Kidney (tissue), 14 donors: ENCODE results near the gene PLCH1. TPM values are rescaled to one million over a fixed set of nuclear protein-coding genes. Genes with fewer than 3 reads are reported as not detected.

Experiments
- DNase-seq, 5 donors: peaks; one replicate each; pipeline ENCODE4 v3.0.0-alpha.2; 2013 to 2020
- FAIRE-seq: peaks from 2 replicates; lab custom pipeline; 2012; peaks lifted over from hg19 to GRCh38; lab: Jason Lieb, UNC
- H3K27ac ChIP-seq, 2 donors: one replicate each; pipeline ENCODE4 v1.7.0; 2013; ENCODE audit warnings: low read depth in 2 of 2, low read length in 2 of 2, inconsistent platforms in 1 of 2
- H3K27me3 ChIP-seq: one replicate; pipeline ENCODE4 v1.7.1; 2013; ENCODE audit warnings: low read length, inconsistent platforms; ENCODE audit not compliant: control insufficient read depth, insufficient read depth
- H3K36me3 ChIP-seq, 3 donors: one replicate each; pipeline versions ENCODE4 v1.7.0 to v1.7.1; 2013; ENCODE audit warnings: low read length in 3 of 3, control low read depth in 1 of 3, inconsistent platforms in 1 of 3; ENCODE audit not compliant: insufficient read depth in 3 of 3, control insufficient read depth in 2 of 3
- H3K4me1 ChIP-seq, 3 donors: one replicate each; pipeline versions ENCODE4 v1.7.0 to v1.7.1; 2013; ENCODE audit warnings: low read length in 3 of 3, inconsistent platforms in 1 of 3, low read depth in 1 of 3; ENCODE audit not compliant: control insufficient read depth in 2 of 3, insufficient read depth in 2 of 3
- H3K4me3 ChIP-seq, 3 donors: one replicate each; pipeline versions ENCODE4 v1.7.0 to v1.8.1; 2013; ENCODE audit warnings: low read length in 3 of 3, control low read depth in 1 of 3, inconsistent platforms in 1 of 3
- H3K9ac ChIP-seq, 3 donors: one replicate each; pipeline versions ENCODE4 v1.7.0 to v1.7.1; 2013; ENCODE audit warnings: low read length in 3 of 3, control low read depth in 1 of 3, inconsistent platforms in 1 of 3
- H3K9me3 ChIP-seq, 3 donors: one replicate each; pipeline versions ENCODE4 v1.7.0 to v1.7.1; 2013; ENCODE audit warnings: low read length in 3 of 3, control low read depth in 1 of 3, inconsistent platforms in 1 of 3; ENCODE audit not compliant: control insufficient read depth in 2 of 3, insufficient read depth in 1 of 3
- intact Hi-C: fragments of 100-400 bp; cut with DNase I; formaldehyde crosslinking; loops from one replicate; pipeline ENCODE4 v1.11.1; 2022
- polyA plus RNA-seq: library from polyadenylated mRNA; stranded (reverse); fragments of 350-450 nt; fragmentation: Illumina TruSeq; extraction: RNeasy Lipid Tissue Mini Kit (QIAGEN cat#74804); gene quantifications from one replicate; pipeline ENCODE4 v1.2.3, GENCODE V29; 2014; ENCODE audit warnings: low read depth, low replicate concordance; ENCODE audit not compliant: insufficient read depth
- total RNA-seq: library from RNA; stranded (reverse); fragmentation: NEBNext Ultra II Directional; extraction: Animal tissue kit (Norgen Biotek cat#: 25700); gene quantifications from one replicate; pipeline ENCODE4 v1.2.1, GENCODE V29; 2021
- TF ChIP-seq, protein P1 (sequence below): IDR thresholded peaks from 3 replicates; pipeline ENCODE4 v1.5.1; 2012; ENCODE audit warnings: mild to moderate bottlenecking, moderate library complexity, borderline replicate concordance; ENCODE audit not compliant: insufficient read depth; ENCODE audit errors: extremely low read depth
- donor health status: control.
- donor health status: control.
- donor health status: control.
- donor health status: control.
- donor health status: control.
- donor health status: DM: yes; HTN: yes; CAD: no.
- donor health status: Normal renal cell carcinoma (clear cell type).

PLCH1 gene
- total and polyA plus RNA-seq, 2 donors from 2014 or later: 1.6 to 9.6 TPM

DNA sequence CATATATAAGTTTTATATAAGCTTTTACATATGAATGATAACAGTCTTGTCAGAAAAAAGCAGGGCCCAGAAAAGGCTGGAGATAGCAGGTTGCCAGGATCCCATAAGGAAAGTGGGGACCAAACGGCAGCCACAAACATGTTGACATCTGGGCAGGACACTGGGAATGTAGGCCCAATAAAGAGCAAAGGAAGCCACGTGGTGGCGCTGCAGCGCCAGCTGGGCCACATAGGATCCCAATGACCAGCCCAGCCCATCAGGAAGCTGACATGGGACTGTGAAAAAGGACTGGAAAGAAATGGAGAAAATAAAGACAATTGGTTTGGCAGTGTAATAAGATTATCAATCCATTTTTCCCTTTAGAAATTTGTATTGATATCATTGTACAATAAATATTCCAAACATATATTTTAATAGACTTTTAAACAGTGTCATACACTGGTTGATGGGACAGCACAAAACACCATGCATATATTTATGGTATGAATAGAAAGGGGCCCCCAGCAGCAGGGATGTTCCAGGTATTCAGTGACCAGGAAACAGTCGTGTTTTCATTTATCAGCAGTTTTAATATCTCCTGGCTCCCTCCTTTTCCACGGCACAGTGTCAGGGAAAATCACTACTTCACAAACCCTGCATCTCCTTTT is 362.4 kb downstream of the PLCH1 start:
- intact Hi-C loops: no loop called here
- DNase-seq (peak in 4 of 5 donors; percentile 75 to 85 (median 78)), FAIRE-seq (no peak)
- Histone ChIP-seq H3K27ac (no peak overlapping the region), H3K4me3 (no peak overlapping the region), H3K4me1 (no peaks in the 10 kb centered on the region), H3K9me3 (no peaks in the 10 kb centered on the region), H3K27me3 (no peaks in the 10 kb centered on the region), H3K36me3 (no peaks in the 10 kb centered on the region), H3K9ac (no peak overlapping the region)
- TF ChIP-seq, protein P1, sequence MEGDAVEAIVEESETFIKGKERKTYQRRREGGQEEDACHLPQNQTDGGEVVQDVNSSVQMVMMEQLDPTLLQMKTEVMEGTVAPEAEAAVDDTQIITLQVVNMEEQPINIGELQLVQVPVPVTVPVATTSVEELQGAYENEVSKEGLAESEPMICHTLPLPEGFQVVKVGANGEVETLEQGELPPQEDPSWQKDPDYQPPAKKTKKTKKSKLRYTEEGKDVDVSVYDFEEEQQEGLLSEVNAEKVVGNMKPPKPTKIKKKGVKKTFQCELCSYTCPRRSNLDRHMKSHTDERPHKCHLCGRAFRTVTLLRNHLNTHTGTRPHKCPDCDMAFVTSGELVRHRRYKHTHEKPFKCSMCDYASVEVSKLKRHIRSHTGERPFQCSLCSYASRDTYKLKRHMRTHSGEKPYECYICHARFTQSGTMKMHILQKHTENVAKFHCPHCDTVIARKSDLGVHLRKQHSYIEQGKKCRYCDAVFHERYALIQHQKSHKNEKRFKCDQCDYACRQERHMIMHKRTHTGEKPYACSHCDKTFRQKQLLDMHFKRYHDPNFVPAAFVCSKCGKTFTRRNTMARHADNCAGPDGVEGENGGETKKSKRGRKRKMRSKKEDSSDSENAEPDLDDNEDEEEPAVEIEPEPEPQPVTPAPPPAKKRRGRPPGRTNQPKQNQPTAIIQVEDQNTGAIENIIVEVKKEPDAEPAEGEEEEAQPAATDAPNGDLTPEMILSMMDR: peak; percentile 68

DNA sequence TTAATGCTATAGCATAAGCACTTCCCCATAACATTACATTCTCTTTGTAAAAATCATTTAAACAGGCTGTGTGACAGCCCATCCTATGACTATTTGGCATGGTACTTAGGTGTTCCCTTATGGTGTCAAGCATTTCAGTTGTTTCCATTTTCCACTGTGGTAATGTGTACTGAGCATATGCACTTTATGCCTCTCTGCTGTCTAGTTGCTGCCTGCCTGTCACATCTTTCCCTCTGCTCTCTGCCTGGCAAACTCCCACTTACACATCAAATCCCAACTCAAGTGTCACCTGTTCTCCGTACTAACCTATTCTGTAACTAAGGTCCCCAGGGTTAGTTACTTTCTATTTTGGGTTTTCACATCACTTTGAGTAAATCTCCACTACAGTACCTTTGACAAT is 367.0 kb downstream of the PLCH1 start:
- Histone ChIP-seq H3K4me1 (no peaks in the 10 kb centered on the region), H3K9me3 (no peaks in the 10 kb centered on the region), H3K4me3 (no peak overlapping the region), H3K36me3 (no peaks in the 10 kb centered on the region), H3K9ac (no peak overlapping the region), H3K27me3 (no peaks in the 10 kb centered on the region), H3K27ac (no peak overlapping the region)
- intact Hi-C loops: no loop called here
- no peak for FAIRE-seq
- DNase-seq: no peak
- TF ChIP-seq, protein P1: no peak

DNA sequence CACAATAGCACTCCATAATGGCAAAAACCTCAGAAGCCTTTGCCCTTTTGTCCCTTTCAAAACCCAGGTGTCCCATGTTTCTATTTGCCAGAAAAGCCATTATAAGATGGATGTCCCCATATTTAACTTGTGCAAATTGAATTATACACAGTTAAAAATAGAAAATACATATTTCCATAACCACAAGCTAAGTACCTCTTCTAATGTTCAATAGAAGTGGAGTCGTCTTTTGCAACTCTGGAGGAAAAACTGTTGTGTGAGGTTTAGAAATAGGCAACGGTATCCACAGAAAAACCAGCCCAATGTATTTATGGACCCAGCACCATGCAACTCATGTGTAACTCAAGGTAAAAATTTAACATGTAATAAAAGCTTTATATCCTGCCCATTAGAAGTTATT is 367.8 kb downstream of the PLCH1 start:
- Histone ChIP-seq H3K4me3 (no peak overlapping the region), H3K9me3 (no peaks in the 10 kb centered on the region), H3K36me3 (no peaks in the 10 kb centered on the region), H3K27me3 (no peaks in the 10 kb centered on the region), H3K27ac (no peak overlapping the region), H3K4me1 (no peaks in the 10 kb centered on the region), H3K9ac (no peak overlapping the region)
- TF ChIP-seq, protein P1: no peak
- FAIRE-seq (no peak), DNase-seq (no peak)
- intact Hi-C loops: no loop called here

DNA sequence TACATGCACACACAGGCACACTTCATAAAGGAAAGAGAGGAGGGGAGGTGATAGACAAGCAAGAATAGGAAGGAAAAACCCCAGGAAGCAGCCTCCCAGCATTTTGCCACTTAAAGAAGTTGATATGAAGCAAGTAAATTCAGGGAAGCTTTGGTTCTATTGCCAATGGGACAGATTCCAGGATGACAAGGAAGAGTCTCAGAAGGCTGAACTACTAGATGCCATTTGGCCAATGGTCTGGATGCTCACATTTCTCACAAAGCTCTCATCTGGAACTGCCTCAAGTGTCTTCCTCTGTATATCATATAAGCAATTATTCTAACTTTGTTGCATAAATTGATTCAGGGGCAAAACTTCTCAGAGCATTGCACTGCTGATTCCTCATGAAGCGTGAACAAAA is 372.6 kb downstream of the PLCH1 start:
- H3K27ac ChIP-seq: no peak overlapping the region
- no peak overlapping the region for H3K4me3 ChIP-seq
- H3K9ac ChIP-seq: no peak overlapping the region
- TF ChIP-seq, protein P1: no peak
- no peaks in the 10 kb centered on the region for H3K9me3 ChIP-seq
- FAIRE-seq (no peak), DNase-seq (no peak)
- no peaks in the 10 kb centered on the region for H3K36me3 ChIP-seq
- peaks cover 0 to 2% (median 0%) of the 10 kb centered on the region in 3 donors for H3K4me1 ChIP-seq
- intact Hi-C loops: no loop called here
- no peaks in the 10 kb centered on the region for H3K27me3 ChIP-seq
